ENCODE data around the gene MMAB. TPM values are rescaled to one million over a fixed set of nuclear protein-coding genes. Genes with fewer than 3 reads are reported as not detected.

Gene MMAB
- total and polyA plus RNA-seq, 2 donors (not counting 3 experiments of a cell fraction or from before 2014, with no cell fraction given), result 39.1 to 46.0 TPM

GRCh38 chr12:109617491-109617890 is 44.2 kb upstream of the MMAB start:
- Histone ChIP-seq H3K9me1 (replicated peaks; ENCODE audit: control insufficient read depth, extremely low read depth, insufficient read depth, low read length) (no peaks in the 10 kb centered on the region), H3K4me2 (ENCODE audit: insufficient read depth, low read length) (no peak overlapping the region), H3K4me3 (replicated peaks in 1 of 3; ENCODE audit: insufficient read depth in 1 of 3, low read depth in 1 of 3, low read length in 3 of 3) (no peak overlapping the region), H3K27me3 (ENCODE audit: control insufficient read depth in 2 of 2, insufficient read depth in 2 of 2, low read length in 2 of 2) (peaks cover 0 to 11% of the 10 kb centered on the region in 2 experiments), H3K9ac (replicated peaks; ENCODE audit: extremely low read depth, insufficient read depth, low read length) (no peak overlapping the region), H4K20me1 (replicated peaks; ENCODE audit: control insufficient read depth, extremely low read depth, insufficient read depth, low read length) (no peaks in the 10 kb centered on the region), H3K36me3 (ENCODE audit: control insufficient read depth in 2 of 2, extremely low read depth in 1 of 2, insufficient read depth in 2 of 2, low read length in 2 of 2) (no peaks in the 10 kb centered on the region), H2AFZ (ENCODE audit: low read depth, low read length) (no peak overlapping the region), H3K4me1 (ENCODE audit: control insufficient read depth, extremely low read depth, insufficient read depth, low read length) (no peaks in the 10 kb centered on the region), H3K79me2 (ENCODE audit: control insufficient read depth, insufficient read depth, low read length) (no peaks in the 10 kb centered on the region), H3K9me3 (replicated peaks; ENCODE audit: control insufficient read depth, insufficient read depth, low read length) (no peaks in the 10 kb centered on the region), H3K27ac (ENCODE audit: insufficient read depth, low read depth, low read length) (no peak overlapping the region)
- ChIA-PET POLR2A (no interaction called here), CTCF (interaction anchor here (2.5 kb wide), 1 partner anchor 20 kb away, joined by 10 read pairs; no protein-coding TSS in a partner anchor)
- BruUV-seq (replicated peaks), result no TSS peak
- TF ChIP-seq POLR2AphosphoS5 (IDR thresholded peaks at IDR 0.05; ENCODE audit: insufficient read depth, low read depth, low read length) (no peak), POLR2A (IDR thresholded peaks at IDR 0.05; ENCODE audit: low read depth, low read length) (no peak), MYC (IDR thresholded peaks at IDR 0.05; ENCODE audit: low read depth, low read length) (no peak), FOS (IDR thresholded peaks at IDR 0.05; ENCODE audit: borderline replicate concordance, insufficient read depth, low read length) (no peak), MAX (IDR thresholded peaks at IDR 0.05; ENCODE audit: insufficient read depth, insufficient read length) (no peak), JUN (IDR thresholded peaks at IDR 0.05; ENCODE audit: borderline replicate concordance, insufficient read depth, insufficient read length, low read depth) (no peak), EZH2 (IDR thresholded peaks at IDR 0.05; ENCODE audit: borderline replicate concordance, low read depth, low read length, severe bottlenecking) (no peak), CTCF (IDR thresholded peaks at IDR 0.05; ENCODE audit: extremely low read depth in 1 of 2, insufficient read depth in 1 of 2, low read depth in 1 of 2, low read length in 2 of 2) (no peak), GATA2 (IDR thresholded peaks at IDR 0.05; ENCODE audit: insufficient read depth, insufficient read length, low read depth, low read length) (no peak)
- dilution Hi-C loops (cut with MboI; ENCODE audit: extremely low pct_ligation_motif_present, low sequenced_read_pairs), result no loop called here
- no peak for FAIRE-seq
- no peak for DNase-seq (ENCODE audit: low read depth, low spot score)
- intact Hi-C loops (cut with micrococcal nuclease), result no loop called here

Data from endothelial cell of umbilical vein (primary cell).